GM19455 (cell line): ENCODE measurements around the gene PIK3CB.
"Not testable (repeated sequence)": the region's sequence is repeated elsewhere in the genome, so short reads cannot be mapped to it uniquely, and the experiment has no call there.

Source experiments
- ATAC-seq: cut with Tn5 transposase; IDR thresholded peaks from one replicate; pipeline ENCODE4 v1.9.1; 2021; ENCODE audit not compliant: unreplicated experiment

Gene PIK3CB

DNA sequence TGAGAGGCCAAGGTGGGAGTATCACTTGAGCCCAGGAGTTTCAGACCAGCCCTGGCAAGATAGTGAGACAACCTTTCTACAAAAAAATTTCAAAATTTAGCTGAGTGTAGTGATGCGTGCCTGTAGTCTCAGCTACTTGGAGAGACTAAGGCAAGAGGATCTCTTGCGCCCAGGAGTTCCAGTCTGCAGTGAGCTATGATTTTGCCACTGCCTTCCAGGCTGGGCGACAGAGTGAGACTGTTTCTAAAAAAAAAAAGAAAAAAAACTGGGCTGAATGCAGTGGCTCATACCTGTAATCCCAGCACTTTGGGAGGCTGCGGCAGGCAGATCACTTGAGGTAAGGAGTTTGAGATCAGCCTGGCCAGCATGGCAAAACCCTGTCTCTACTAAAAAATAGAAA is 14.0 kb upstream of the PIK3CB start:
- ATAC-seq, result no peak

DNA sequence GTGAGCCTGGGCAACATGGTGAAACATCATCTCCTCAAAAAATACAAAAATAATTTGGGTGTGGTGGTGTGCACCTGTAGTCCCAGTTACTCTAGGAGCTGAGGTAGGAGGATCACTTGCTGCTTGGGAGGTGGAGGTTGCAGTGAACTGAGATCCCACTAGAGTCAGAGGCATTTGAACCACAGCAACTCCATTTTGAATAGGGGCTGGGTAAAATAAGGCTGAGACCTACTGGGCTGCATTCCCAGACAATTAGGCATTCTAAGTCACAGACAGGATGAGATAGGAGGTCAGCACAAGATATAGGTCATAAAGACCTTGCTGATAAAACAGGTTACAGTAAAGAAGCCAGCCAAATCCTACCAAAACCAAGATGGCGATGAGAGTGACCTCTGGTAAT is 12.1 kb upstream of the PIK3CB start:
- ATAC-seq, result not testable (repeated sequence)

DNA sequence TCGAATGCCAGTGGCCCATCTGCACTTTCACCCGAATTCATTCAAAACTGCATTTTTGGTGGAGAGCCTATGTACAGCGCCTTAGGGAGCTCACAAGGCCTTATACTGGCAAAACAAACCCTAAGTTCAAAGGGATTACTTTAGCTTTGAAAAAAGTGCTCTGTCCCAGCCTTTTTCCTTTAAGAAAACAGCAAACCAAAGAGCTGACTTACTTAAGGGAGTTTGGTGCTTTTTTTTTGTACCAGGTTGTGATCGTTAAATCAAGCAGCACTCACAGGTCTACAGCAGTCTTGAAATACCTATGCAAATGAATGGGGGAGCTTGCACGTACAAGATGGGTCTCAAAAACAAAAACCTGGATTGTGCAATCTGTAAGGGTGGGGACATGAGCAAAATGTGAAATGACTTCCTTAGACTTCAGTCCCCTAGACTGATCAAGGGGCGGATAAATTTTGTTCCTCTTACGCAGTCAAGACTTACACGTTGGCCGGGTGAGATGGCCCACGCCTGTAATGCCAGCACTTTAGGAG is 11.6 kb upstream of the PIK3CB start:
- no peak for ATAC-seq

DNA sequence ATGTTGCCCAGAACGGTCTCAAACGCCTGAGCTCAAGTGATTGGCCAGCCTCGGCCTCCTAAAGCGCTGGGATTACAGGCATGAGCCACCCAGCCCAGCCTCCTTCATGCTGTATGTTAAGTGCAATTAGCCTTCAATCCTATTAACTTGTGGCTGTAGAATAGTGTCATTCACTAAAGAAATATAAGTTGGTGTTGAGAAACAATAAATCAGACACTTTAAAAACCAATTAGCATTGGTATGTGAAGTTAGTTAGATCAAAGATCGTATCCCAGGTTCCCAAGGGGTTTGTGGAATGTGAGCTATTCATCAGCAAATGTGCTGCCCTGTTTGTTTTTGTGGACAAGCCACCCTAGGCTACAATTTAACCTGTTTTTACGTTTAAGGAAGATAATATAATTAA is 11.0 kb upstream of the PIK3CB start:
- no peak for ATAC-seq

DNA sequence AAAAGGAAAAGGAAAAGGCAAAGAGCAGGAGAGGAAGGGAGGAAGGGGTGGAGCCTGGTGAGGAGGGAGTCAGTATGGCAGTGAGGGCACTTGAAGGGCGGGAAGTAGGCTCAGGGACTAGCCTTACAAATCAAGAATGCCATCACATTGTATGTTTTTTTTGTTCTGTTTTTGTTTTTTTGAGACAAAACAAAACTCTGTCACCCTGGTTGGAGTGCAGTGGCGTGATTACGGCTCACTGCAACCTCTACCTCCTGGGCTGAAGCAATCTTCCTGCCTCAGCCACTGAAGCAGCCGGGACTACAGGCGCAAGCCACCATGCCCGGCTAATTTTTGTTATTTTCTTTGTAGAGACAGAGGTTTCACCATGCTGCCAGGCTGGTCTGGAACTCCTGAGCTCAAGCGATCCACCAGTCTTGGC is 10.5 kb upstream of the PIK3CB start:
- no peak for ATAC-seq

DNA sequence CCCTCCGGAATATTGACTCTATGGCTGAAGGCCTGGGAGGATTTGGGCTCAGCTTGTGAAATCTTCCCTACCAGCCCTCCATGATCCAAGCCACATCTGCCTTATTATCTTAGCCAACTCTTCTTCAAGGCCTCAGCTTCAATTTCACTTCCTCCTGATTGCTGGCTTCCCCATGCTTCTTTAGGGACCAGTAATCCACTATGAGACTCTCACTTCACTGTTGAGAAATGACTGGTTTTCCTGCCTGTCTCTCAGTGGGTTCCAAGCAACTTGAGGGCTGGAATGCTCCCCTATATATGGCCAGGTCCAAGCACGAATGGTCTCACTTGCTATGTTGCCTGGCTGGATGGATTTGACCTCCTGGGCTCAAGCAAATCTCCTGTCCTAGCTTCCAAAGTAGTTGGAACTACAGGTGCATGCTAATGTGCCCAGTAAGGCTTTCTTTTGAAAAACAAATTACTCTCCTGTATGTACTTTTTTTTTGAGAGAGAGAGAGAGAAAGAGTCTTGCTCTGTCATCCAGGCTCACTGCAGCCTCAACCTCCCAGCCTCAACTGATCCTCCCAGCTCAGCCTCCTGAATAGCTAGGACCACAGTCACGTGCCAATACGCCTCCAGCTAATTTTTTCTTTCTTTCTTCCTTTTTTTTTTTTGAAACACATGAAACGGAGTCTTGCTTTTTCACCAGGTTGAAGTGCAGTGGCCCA is 7.9 kb upstream of the PIK3CB start:
- peak; percentile 79 for ATAC-seq

DNA sequence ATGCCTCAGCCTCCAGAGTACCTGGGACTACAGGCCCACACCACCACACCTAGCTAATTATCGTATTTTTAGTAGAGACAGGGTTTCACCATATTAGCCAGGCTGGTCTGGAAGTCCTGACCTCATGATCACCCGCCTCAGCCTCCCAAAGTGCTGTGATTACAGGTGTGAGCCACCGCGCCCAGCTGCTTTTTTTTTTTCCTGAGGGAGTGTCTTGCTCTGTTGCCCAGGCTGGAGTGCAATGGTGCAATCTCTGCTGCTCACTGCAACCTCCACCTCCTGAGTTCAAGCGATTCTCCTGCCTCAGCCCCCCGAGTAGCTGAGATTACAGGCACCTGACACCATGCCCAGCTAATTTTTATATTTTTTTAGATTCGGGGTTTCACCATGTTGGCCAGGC is 3.7 kb upstream of the PIK3CB start:
- not testable (repeated sequence) for ATAC-seq

DNA sequence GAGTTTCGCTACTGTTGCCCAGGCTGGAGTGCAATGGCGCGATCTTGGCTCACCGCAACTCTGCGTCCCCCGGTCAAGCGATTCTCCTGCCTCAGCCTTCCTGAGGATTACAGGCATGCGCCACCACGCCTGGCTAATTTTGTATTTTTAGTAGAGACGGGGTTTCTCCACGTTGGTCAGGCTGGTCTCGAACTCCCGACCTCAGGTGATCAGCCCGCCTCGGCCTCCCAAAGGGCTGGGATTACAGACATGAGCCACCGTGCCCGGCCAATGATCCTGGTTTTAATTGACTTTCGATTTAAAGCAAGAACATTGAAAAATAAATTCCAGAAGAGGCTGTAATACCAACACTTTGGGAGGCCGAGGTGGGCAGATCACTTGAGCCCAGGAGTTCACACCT is 1.1 kb upstream of the PIK3CB start:
- not testable (repeated sequence) for ATAC-seq

DNA sequence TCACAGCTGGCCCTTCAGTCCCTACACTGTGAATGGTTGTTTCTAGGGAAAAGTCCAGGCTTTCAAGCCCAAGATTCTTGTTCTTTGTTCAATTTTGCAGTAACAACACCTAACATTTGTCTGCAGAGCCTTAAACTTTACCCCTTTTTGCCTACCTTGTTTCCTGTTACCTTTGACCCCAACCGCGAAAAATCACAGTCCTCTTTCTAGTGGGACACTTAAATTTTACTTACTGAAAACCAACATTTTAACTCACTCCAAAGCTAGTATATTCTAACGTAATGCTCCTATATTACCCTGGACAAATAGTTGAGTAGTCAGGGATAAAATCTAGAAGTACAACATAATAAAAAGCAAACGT is 649 bp upstream of the PIK3CB start:
- peak; percentile 1 for ATAC-seq

DNA sequence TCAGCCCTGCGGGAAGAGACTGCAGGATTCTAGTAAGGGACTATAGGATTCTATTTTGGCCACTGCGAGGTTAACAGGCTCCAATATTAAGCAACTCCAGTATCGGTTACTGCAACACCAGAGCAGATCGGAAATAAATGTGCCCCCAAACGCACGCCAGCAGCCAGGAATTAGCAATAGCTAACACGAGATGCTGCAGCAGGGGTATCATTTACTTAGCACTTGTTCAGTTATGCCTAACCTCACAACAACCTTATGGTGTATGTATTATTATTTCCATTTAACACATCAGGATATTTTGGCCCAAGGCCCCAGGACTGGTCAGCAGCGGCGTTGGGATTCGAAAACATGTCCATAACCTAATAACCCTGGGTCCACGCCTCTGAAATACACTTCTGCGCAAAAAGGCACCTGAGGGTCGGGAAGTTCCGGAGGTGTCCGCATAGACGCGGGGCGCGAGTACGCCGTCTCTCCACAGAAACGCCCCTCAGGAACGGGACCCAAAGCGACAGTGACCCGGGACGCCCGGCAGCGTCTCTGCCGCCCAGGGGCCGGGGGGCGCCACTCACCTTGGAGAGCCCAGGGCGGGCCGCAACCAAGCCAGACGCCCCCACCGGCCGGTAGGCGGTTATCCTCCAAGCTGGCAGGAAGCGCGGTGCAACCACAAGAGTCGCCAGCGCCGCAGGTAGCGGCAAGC is 681 bp downstream of the PIK3CB start:
- ATAC-seq, result peak; percentile 54

DNA sequence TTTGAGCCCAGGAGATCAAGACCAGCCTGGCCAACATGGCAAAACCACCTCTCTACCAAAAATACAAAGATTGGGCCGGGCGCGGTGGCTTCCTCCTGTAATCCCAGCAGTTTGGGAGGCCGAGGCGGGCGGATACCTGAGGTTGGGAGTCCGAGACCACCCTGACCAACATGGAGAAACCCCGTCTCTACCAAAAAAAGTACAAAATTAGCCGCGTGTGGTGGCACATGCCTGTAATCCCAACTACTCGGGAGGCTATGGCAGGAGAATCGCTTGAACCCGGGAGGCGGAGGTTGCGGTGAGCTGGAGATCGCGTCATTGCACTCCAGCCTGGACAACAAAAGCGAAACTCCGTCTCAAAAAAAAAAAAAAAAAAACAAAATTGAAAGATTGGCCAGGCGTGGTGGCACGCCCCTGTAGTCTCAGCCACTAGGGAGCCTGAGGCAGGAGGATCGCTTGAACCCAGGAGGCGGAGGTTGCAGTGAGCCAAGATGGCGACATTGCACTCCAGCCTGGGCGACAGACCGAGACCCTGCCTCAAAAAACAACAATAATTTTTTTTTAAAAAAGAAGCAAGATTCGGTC is 2.2 kb downstream of the PIK3CB start:
- not testable (repeated sequence) for ATAC-seq

DNA sequence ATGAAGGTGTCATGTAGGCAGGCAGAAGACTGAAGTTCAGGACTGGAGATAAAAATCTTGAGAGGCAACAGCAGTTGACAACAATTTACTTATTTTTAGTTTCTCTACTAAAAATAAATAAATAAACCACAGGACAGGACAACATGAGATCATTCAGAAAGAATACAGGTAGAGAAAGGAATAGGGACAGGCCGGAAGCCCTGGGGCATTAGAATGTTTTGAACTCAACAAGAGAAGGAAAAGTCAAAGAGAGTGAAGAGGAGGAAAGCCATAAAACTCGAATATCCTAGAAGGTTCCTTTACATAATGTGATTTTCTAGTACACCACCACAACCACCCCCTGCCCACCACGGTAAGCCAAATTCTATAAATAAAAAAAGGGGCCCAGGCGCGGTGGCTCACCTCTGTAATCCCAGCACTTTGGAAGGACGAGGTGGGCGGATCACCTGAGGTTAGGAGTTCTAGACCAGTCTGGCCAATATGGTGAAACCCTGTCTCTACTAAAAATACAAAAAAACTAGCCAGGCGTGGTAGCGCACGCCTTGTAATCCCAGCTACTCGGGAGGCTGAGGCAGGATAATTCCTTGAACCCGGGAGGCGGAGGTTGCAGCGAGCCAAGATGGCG is 4.7 kb downstream of the PIK3CB start:
- no peak for ATAC-seq

DNA sequence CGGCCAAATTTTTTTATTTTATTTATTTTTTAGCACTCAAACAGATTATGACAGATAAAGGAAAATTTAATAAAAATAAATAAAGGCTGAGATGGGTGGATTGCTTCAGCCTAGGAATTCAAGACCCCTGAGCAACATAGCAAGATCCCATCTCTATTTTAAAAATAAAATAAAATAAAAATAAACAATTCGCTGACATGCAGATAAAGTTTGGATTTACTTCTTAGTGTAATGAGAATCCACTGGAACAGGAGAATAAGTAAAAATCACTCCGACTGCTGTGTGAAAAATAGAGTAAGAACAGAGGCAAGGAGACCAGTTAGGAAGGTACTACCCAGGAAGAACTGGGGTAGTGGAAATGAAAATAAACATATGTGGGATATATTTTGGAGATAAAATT is 5.6 kb downstream of the PIK3CB start:
- ATAC-seq, result no peak

DNA sequence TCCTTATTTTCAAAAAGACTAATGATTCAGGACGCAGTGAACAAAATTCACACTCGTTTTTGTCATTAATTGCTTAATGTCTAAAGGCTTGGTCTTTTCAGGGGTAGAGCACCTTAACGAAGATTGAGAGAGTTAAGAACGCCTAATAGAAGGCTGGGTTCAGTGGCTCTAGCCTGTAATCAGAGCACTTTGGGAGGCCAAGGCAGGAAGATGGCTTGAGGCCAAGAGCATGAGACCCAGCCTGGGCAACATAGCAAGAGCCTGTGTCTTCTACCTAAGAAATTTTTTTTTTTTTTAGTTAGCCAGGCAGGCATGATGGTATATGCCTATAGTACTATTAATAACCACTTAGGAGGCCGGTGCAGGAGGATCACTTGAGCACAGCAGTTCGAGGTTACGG is 7.5 kb downstream of the PIK3CB start:
- no peak for ATAC-seq

DNA sequence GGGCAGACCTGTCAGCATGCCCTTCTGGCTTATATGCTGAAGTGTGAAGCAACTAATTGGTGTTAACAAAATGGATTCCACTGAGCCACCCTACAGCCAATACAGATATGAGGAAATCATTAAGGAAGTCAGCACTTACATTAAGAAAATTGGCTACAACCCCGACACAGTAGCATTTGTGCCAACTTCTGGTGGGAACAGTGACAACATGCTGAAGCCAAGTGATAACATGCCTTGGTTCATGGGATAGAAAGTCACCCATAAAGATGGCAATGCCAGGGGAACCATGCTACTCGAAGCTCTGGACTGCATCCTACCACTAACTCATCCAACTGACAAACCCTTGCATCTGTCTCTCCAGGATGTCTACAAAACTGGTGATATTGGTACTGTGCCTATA is 9.4 kb downstream of the PIK3CB start:
- ATAC-seq, result no peak

DNA sequence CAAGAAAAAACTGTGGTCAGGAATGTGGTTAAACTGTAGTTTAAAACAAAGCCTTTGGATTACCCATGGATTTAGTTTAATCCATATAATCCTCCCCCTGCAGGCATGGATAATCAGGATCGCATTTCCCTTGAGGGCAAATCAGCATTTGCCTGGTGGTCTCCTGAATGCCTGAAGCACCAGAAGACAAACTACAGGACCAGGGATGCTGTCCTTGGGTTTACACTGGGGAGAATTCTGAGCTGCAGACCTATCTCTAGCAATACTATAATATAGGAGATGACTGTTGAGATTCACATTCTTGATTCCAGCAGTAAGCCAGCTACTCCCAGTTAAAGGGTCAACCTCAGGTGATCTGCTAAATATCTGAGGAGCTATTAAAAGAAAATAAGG is 10.6 kb downstream of the PIK3CB start:
- no peak for ATAC-seq

DNA sequence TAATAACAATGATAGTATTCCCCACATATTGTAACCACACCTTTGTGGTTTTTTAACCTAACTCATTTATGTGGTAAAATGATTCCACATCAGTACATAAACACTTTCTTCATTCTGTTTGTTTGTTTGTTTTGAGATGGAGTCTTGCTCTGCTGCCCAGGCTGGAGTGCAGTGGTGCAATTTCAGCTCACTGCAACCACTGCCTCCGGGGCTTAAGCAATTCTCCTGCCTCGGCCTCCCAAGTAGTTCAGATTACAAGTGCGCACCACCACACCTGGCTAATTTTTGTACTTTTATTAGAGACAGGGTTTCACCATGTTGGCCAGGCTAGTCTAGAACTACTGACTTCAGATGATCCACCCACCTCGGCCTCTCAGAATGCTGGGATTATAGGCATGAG is 14.3 kb downstream of the PIK3CB start:
- not testable (repeated sequence) for ATAC-seq

DNA sequence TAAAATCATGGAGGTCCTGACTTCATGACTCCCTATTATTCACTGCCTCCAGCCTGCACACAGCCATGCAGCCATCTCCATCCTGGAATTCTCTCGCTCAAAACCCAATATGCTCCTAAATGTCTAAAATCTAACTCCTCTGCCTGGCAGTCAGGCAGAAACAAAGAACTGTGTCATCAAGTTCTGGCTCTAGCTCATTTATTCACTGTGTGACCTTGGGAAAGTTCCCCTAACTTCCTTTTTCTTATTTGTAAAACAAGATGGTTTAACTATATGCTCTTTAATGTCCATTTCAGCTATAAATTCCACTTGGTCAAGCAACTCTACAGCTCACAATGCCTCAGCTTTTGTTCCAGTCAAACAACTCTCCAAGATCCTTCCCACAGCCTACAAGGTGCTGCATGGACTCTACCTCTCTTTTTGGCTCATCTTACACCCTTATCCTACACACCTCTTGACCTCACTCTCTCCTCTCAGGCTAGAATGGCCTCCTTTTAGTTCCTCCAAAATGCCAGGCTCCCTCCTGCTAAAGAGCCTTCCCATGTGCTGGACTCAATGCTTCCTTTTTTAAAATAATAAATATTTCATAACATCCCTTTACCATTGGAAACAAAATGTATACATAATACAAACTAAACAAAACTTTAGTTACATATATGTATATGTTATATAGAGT is 16.4 kb downstream of the PIK3CB start:
- ATAC-seq, result no peak

DNA sequence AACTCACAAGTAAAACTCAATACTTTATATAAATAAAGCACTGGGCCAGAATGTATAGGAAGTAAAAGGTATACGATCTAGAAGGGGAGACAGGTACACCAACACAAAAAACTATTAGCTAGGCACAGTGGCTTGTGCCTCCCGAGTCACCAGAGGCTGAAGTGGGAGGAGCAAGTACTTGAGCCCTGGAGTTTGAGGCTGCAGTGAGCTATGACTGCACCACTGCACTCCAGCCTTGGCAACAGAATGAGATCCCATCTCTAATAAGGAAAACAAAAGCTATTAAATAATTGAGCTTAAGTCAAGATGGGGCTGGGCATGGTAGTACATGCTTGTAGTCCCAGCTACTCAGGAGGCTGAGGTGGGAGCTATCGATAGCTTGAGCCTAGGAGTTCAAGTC is 17.0 kb downstream of the PIK3CB start:
- no peak for ATAC-seq

DNA sequence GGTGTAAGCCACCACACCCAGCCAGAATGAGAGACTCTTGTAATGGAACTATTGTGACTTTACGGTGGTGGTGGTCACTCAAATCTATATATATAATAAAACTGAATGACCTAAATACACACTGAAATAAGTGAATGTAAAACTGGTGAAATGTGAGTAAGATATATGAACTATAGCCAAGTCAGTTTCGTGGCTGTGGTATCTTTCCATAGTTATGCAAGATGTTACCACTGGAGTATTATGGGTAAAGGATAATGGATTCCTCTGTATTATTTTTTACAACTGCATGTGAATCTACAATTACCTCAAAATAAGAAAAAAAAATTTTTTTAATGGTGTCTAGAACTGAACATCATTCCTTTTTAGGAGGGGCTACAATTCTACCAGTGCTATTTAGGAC is 21.9 kb downstream of the PIK3CB start:
- no peak for ATAC-seq
